CD4-positive, alpha-beta T cell (primary cell): Measurements from ENCODE around the gene TMEM43. TPM values are rescaled to one million over a fixed set of nuclear protein-coding genes. Genes with fewer than 3 reads are reported as not detected.
A peak's percentile ranks its signal among the peaks of the same experiment; 100 is the strongest.

Experiments used
- ATAC-seq: fragments of 200-7000 bp; cut with Tn5 transposase; one replicate; pipeline ENCODE4 v1.10.0; 2022; ENCODE audit warnings: mild to moderate bottlenecking; ENCODE audit not compliant: poor library complexity
- CTCF ChIA-PET: fragments of 350-600 bp; sonication (Branson Sonifier 250); formaldehyde crosslinking; loops from one replicate; lab custom pipeline; 2021; ENCODE audit warnings: antibody characterized with exemption, inconsistent platforms; lab: Charles Lee
- POLR2A ChIA-PET: fragments of 350-600 bp; sonication (Branson Sonifier 250); formaldehyde crosslinking; loops from one replicate; lab custom pipeline; 2021; ENCODE audit warnings: antibody characterized with exemption, inconsistent platforms; lab: Charles Lee
- DNase-seq, 14 experiments: peaks; one replicate each; pipeline ENCODE4 v3.0.0-alpha.2; 2013 to 2020; ENCODE audit warnings: mixed read lengths in 2 of 14
- H3K27ac ChIP-seq, 2 donors: one replicate each; pipeline versions ENCODE4 v1.5.1 to v1.7.0; 2013; ENCODE audit warnings: low read length in 2 of 2, low read depth in 1 of 2, mild to moderate bottlenecking in 1 of 2
- H3K27me3 ChIP-seq, 2 experiments: 1 replicate in 1 of 2; 2 replicates in 1 of 2; pipeline versions ENCODE4 v1.6.1 to v1.7.0; 2013; ENCODE audit warnings: low read length in 2 of 2, control low read depth in 1 of 2, mild to moderate bottlenecking in 1 of 2, moderate library complexity in 1 of 2; ENCODE audit not compliant: insufficient read depth in 2 of 2, control insufficient read depth in 1 of 2
- H3K36me3 ChIP-seq: one replicate; pipeline ENCODE4 v1.6.1; 2013; ENCODE audit warnings: low read length, control low read depth; ENCODE audit not compliant: insufficient read depth
- H3K4me1 ChIP-seq: one replicate; pipeline ENCODE4 v1.6.1; 2013; ENCODE audit warnings: low read length, control low read depth; ENCODE audit not compliant: insufficient read depth
- H3K4me3 ChIP-seq: one replicate; pipeline ENCODE4 v1.5.1; 2013; ENCODE audit warnings: mild to moderate bottlenecking, low read length, moderate library complexity
- H3K9me3 ChIP-seq, 2 experiments: 1 replicate in 1 of 2; 2 replicates in 1 of 2; pipeline versions ENCODE4 v1.6.1 to v1.7.0; 2013; ENCODE audit warnings: low read length in 2 of 2, mild to moderate bottlenecking in 2 of 2, control low read depth in 1 of 2, moderate library complexity in 1 of 2; ENCODE audit not compliant: control insufficient read depth in 1 of 2, insufficient read depth in 1 of 2
- H3K27ac Mint-ChIP-seq: one replicate; pipeline ENCODE4 v1.8.0; 2020; ENCODE audit warnings: mixed read lengths
- H3K27me3 Mint-ChIP-seq: one replicate; pipeline ENCODE4 v1.8.0; 2021; ENCODE audit warnings: mixed read lengths
- H3K36me3 Mint-ChIP-seq: one replicate; pipeline ENCODE4 v1.8.0; 2021; ENCODE audit warnings: low read depth, mixed read lengths
- H3K4me1 Mint-ChIP-seq: one replicate; pipeline ENCODE4 v1.8.0; 2021; ENCODE audit warnings: low read depth, mixed read lengths
- H3K4me3 Mint-ChIP-seq: one replicate; pipeline ENCODE4 v1.8.0; 2020; ENCODE audit warnings: mild to moderate bottlenecking, mixed read lengths
- H3K9me3 Mint-ChIP-seq: one replicate; pipeline ENCODE4 v1.8.0; 2020; ENCODE audit warnings: mixed read lengths
- intact Hi-C, 2 experiments: fragments of 100-400 bp; cut with DNase I in 1 of 2; cut with micrococcal nuclease in 1 of 2; formaldehyde crosslinking; loops; one replicate each; pipeline versions ENCODE4 v1.15.1 to v1.9.0; 2023 to 2025; cut with DNase I, micrococcal nuclease
- total RNA-seq, 174 experiments: library from RNA in 2 of 174; stranded (reverse) in 2 of 174; gene quantifications; one replicate each; pipeline ENCODE4 v1.2.3 and lab custom pipeline; 2021 to 2026
- TF ChIP-seq, protein P1 (sequence below): fragments of 200-600 bp; IDR thresholded peaks from one replicate; pipeline ENCODE4 v1.8.0; 2022; ENCODE audit warnings: antibody characterized with exemption, mild to moderate bottlenecking

The TMEM43 gene
- total RNA-seq, 2 experiments from 2014 or later = 24.8 to 27.6 TPM

DNA sequence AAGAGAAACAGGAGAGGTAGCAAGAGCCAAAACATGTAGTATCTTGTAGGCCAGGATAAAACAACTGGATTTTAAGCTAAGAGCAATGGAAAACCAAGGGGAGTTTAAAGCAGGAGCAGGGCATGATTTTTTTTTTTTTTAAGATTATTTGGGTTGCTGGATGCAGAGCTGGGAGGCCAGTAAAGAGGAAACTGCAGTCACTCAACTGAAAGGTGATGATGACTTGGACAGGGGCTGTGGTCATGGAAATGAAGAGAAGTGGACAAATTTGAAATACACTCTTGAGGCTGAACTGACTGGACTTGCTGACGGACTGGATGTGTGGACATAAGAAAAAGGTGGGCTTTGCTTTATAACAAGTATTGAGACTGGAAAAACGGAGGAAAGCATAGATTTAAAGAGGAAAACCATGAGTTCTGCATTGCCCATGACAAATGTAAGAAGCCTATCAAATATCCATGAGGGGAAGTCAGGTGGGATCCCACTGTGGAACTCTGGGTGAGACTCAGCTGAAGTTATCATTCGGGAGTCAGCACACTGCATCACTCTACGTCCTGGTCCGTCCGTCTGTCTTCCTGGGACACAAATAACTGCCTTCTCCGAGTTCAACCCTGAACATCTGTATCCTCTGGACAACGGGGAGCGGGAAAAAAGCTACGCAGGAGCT, 52.9 kb downstream of the TMEM43 start:
- H3K9me3 ChIP-seq = no peaks in the 10 kb centered on the region
- peaks cover 47% of the 10 kb centered on the region for H3K4me1 ChIP-seq
- Mint-ChIP-seq H3K27me3 (no peaks in the 10 kb centered on the region), H3K9me3 (no peaks in the 10 kb centered on the region), H3K4me1 (peaks cover 78% of the 10 kb centered on the region), H3K36me3 (peaks cover 48% of the 10 kb centered on the region), H3K27ac (peak overlapping the region; percentile 93), H3K4me3 (peak overlapping the region; percentile 98)
- H3K36me3 ChIP-seq = peaks cover 16% of the 10 kb centered on the region
- POLR2A ChIA-PET = interaction anchor here (0.7 to 3.3 kb wide), 28 partner anchors 10 to 1514 kb away, joined by 3 to 129 read pairs (median 6); partner anchors contain the start of genes BTD, CCDC174, CHCHD4 and HACL1
- peak overlapping the region; percentile 79 for H3K4me3 ChIP-seq
- CTCF ChIA-PET = interaction anchor here (1.0 to 2.8 kb wide), 8 partner anchors 26 to 297 kb away, joined by 3 to 14 read pairs (median 5); partner anchors contain the start of genes CHCHD4, TMEM43 and WNT7A
- DNase-seq (no peak), ATAC-seq (no peak)
- intact Hi-C loops = loop anchor here (1.0 to 10.0 kb wide), 11 partner anchors 53 to 1695 kb away; partner anchors contain the start of genes CHCHD4 (in 2 of the 2), SLC6A6 (in 2 of the 2), NR2C2 (in 1 of the 2) and NUP210 (in 1 of the 2)
- no peaks in the 10 kb centered on the region for H3K27me3 ChIP-seq
- TF ChIP-seq, protein P1, sequence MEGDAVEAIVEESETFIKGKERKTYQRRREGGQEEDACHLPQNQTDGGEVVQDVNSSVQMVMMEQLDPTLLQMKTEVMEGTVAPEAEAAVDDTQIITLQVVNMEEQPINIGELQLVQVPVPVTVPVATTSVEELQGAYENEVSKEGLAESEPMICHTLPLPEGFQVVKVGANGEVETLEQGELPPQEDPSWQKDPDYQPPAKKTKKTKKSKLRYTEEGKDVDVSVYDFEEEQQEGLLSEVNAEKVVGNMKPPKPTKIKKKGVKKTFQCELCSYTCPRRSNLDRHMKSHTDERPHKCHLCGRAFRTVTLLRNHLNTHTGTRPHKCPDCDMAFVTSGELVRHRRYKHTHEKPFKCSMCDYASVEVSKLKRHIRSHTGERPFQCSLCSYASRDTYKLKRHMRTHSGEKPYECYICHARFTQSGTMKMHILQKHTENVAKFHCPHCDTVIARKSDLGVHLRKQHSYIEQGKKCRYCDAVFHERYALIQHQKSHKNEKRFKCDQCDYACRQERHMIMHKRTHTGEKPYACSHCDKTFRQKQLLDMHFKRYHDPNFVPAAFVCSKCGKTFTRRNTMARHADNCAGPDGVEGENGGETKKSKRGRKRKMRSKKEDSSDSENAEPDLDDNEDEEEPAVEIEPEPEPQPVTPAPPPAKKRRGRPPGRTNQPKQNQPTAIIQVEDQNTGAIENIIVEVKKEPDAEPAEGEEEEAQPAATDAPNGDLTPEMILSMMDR = no peak
- peak overlapping the region; percentile 84 to 97 for H3K27ac ChIP-seq

- H3K9me3 Mint-ChIP-seq = no peaks in the 10 kb centered on the region
- ATAC-seq = peak; percentile 88
- TF ChIP-seq, protein P1 = no peak
- H3K36me3 Mint-ChIP-seq = peaks cover 49% of the 10 kb centered on the region
- H3K27ac Mint-ChIP-seq = peak within 1 kb of the TSS; percentile 93
- H3K4me1 Mint-ChIP-seq = peaks cover 76% of the 10 kb centered on the region
- ChIA-PET CTCF (interaction anchor here (0.9 to 2.8 kb wide), 9 partner anchors 25 to 1337 kb away, joined by 3 to 14 read pairs (median 5); partner anchors contain the start of genes CHCHD4, RPL32, TMEM43 and WNT7A), POLR2A (interaction anchor here (0.6 to 3.3 kb wide), 43 partner anchors 8 to 1515 kb away, joined by 3 to 129 read pairs (median 5); partner anchors contain the start of genes BTD, CCDC174, CHCHD4 and HACL1)
- H3K4me1 ChIP-seq = peaks cover 43% of the 10 kb centered on the region
- H3K4me3 ChIP-seq = peak within 1 kb of the TSS; percentile 79
- peak within 1 kb of the TSS; percentile 94 to 97 for H3K27ac ChIP-seq
- no peaks in the 10 kb centered on the region for H3K27me3 ChIP-seq
- intact Hi-C loops = loop anchor here (1.0 to 10.0 kb wide), 12 partner anchors 54 to 1696 kb away; partner anchors contain the start of genes CHCHD4 (in 2 of the 2), SLC6A6 (in 2 of the 2), NR2C2 (in 1 of the 2) and NUP210 (in 1 of the 2)
- no peaks in the 10 kb centered on the region for H3K9me3 ChIP-seq
- peak within 1 kb of the TSS; percentile 98 for H3K4me3 Mint-ChIP-seq
- peaks cover 22% of the 10 kb centered on the region for H3K36me3 ChIP-seq
- peak; percentile 96 to 99 (median 98) for DNase-seq
- H3K27me3 Mint-ChIP-seq = no peaks in the 10 kb centered on the region
These were observed 53.6 kb downstream of the TMEM43 start, which contains the start of the genes LSM3 and XPC for GRCh38 chr3:14178247-14179113. LSM3 (plus strand) TSS chr3:14178817; CDS start chr3:14178861, 44 bp downstream. XPC (minus strand) TSS chr3:14178601; CDS start chr3:14178568, 33 bp downstream.
